Loucy (cell line): ENCODE results near the gene PCDHA13.
"Not testable (repeated sequence)": the region's sequence is repeated elsewhere in the genome, so short reads cannot be mapped to it uniquely, and the experiment has no call there.

Source experiments
- H2AFZ ChIP-seq: fragments of 200-600 bp; sonication (generic); 2 replicates; pipeline ENCODE4 v1.6.0; 2016; ENCODE audit warnings: antibody characterized with exemption, mild to moderate bottlenecking, low read length, moderate library complexity
- H3F3A ChIP-seq: fragments of 200-600 bp; 2 replicates; pipeline ENCODE4 v1.6.0; 2016; ENCODE audit warnings: antibody characterized with exemption, low read depth, mild to moderate bottlenecking
- H3K27me3 ChIP-seq: fragments of 200-600 bp; sonication (generic); 2 replicates; pipeline ENCODE4 v1.6.1; 2014; ENCODE audit warnings: low read length, mild to moderate bottlenecking; ENCODE audit not compliant: insufficient read depth, poor library complexity, severe bottlenecking
- H3K36me3 ChIP-seq: fragments of 200-600 bp; sonication (generic); 2 replicates; pipeline ENCODE4 v1.6.1; 2016; ENCODE audit warnings: low read length; ENCODE audit not compliant: insufficient read depth
- H3K4me1 ChIP-seq: fragments of 200-600 bp; sonication (generic); 2 replicates; pipeline ENCODE4 v1.5.1; 2014; ENCODE audit warnings: low read length, mild to moderate bottlenecking; ENCODE audit not compliant: insufficient read depth, poor library complexity, severe bottlenecking
- H3K4me2 ChIP-seq: fragments of 200-600 bp; sonication (generic); 2 replicates; pipeline ENCODE4 v1.6.0; 2014; ENCODE audit warnings: antibody characterized with exemption, low read length, low read depth, mild to moderate bottlenecking; ENCODE audit not compliant: poor library complexity, severe bottlenecking
- H3K4me3 ChIP-seq: fragments of 200-600 bp; sonication (generic); 2 replicates; pipeline ENCODE4 v1.5.1; 2014; ENCODE audit warnings: low read length, mild to moderate bottlenecking, mixed read lengths; ENCODE audit not compliant: poor library complexity, severe bottlenecking
- H3K79me2 ChIP-seq: fragments of 200-600 bp; sonication (generic); 2 replicates; pipeline ENCODE4 v1.6.1; 2014; ENCODE audit warnings: low read length; ENCODE audit not compliant: insufficient read depth
- H3K9ac ChIP-seq: fragments of 200-600 bp; sonication (generic); 2 replicates; pipeline ENCODE4 v1.6.0; 2014; ENCODE audit warnings: mild to moderate bottlenecking, low read depth, low read length, moderate library complexity; ENCODE audit not compliant: poor library complexity, severe bottlenecking
- H3K9me2 ChIP-seq: fragments of 200-600 bp; sonication (generic); replicated peaks from 2 replicates; pipeline ENCODE4 v1.6.1; 2016; ENCODE audit warnings: low read depth, low read length, mixed read lengths
- H3K9me3 ChIP-seq: fragments of 200-600 bp; sonication (generic); 2 replicates; pipeline ENCODE4 v1.6.1; 2014; ENCODE audit warnings: mild to moderate bottlenecking, antibody characterized with exemption, low read length, low read depth; ENCODE audit not compliant: insufficient read depth
- H4K20me1 ChIP-seq: fragments of 200-600 bp; sonication (generic); 2 replicates; pipeline ENCODE4 v1.6.0; 2014; ENCODE audit warnings: antibody characterized with exemption, low read length, mild to moderate bottlenecking; ENCODE audit not compliant: insufficient read depth, poor library complexity, severe bottlenecking
- CTCF ChIP-seq: fragments of 200-600 bp; sonication (generic); conservative IDR thresholded peaks from 2 replicates; pipeline ENCODE4 v1.5.1; 2014; ENCODE audit warnings: mild to moderate bottlenecking, antibody characterized with exemption, low read length
- EZH2phosphoT487 ChIP-seq: fragments of 200-600 bp; IDR thresholded peaks from 2 replicates; pipeline ENCODE4 v1.6.1; 2018; ENCODE audit warnings: antibody characterized with exemption, mild to moderate bottlenecking, moderate library complexity, borderline replicate concordance

PCDHA13 gene

GRCh38 chr5:140881889-140882590, at the start of gene PCDHA13:
Gene PCDHA13, plus strand, starts transcription at chr5:140882124. Its CDS starts 145 bp downstream, at chr5:140882269.
- Histone ChIP-seq H3F3A (no peaks in the 10 kb centered on the region), H3K9me3 (no peaks in the 10 kb centered on the region), H3K9me2 (no peaks in the 10 kb centered on the region), H3K4me3 (no peak within 1 kb of the TSS), H3K4me1 (no peaks in the 10 kb centered on the region), H3K79me2 (no peaks in the 10 kb centered on the region), H3K4me2 (no peak within 1 kb of the TSS), H3K36me3 (no peaks in the 10 kb centered on the region), H2AFZ (no peak within 1 kb of the TSS), H3K9ac (no peak within 1 kb of the TSS), H3K27me3 (no peaks in the 10 kb centered on the region), H4K20me1 (no peaks in the 10 kb centered on the region)
- TF ChIP-seq EZH2phosphoT487 = no peak
- no peak for TF ChIP-seq CTCF

- TF ChIP-seq CTCF (no peak), EZH2phosphoT487 (no peak)
- Histone ChIP-seq H3K9ac (no peak within 1 kb of the TSS), H3K4me2 (no peak within 1 kb of the TSS), H2AFZ (no peak within 1 kb of the TSS), H3K27me3 (no peaks in the 10 kb centered on the region), H3K4me1 (no peaks in the 10 kb centered on the region), H3K9me2 (no peaks in the 10 kb centered on the region), H3K36me3 (no peaks in the 10 kb centered on the region), H3K4me3 (no peak within 1 kb of the TSS), H4K20me1 (no peaks in the 10 kb centered on the region), H3K9me3 (no peaks in the 10 kb centered on the region), H3K79me2 (no peaks in the 10 kb centered on the region), H3F3A (no peaks in the 10 kb centered on the region)
Measured at GRCh38 chr5:140833993-140834392, 47.9 kb upstream of the PCDHA13 start, which contains the start of gene PCDHA7. Gene PCDHA7, plus strand, starts transcription at chr5:140834269. Its CDS starts 115 bp downstream, at chr5:140834384.

DNA sequence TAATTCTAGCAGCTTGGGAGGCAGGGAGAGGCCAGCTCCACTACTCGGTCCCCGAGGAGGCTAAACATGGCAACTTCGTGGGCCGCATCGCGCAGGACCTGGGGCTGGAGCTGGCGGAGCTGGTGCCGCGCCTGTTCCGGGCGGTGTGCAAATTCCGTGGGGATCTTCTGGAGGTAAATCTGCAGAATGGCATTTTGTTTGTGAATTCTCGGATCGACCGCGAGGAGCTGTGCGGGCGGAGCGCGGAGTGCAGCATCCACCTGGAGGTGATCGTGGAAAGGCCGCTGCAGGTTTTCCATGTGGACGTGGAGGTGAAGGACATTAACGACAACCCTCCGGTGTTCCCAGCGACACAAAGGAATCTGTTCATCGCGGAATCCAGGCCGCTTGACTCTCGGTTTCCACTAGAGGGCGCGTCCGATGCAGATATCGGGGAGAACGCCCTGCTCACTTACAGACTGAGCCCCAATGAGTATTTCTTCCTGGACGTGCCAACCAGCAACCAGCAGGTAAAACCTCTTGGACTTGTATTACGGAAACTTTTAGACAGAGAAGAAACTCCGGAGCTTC, 47.4 kb upstream of the PCDHA13 start:
- H2AFZ ChIP-seq, H3K9me2 ChIP-seq, H3K36me3 ChIP-seq, H3K27me3 ChIP-seq, H3F3A ChIP-seq, H3K4me3 ChIP-seq, H4K20me1 ChIP-seq, H3K9ac ChIP-seq, H3K79me2 ChIP-seq, H3K9me3 ChIP-seq, H3K4me2 ChIP-seq, H3K4me1 ChIP-seq: not testable (repeated sequence)
